Activated CD8-positive, alpha-beta memory T cell treated with anti-CD3 and anti-CD28 coated beads for 24 hours (primary cell): Measurements from ENCODE around the gene SLC25A42.
"Not testable (repeated sequence)": the region's sequence is repeated elsewhere in the genome, so short reads cannot be mapped to it uniquely, and the experiment has no call there.

Source experiments
- DNase-seq: peaks from one replicate; pipeline ENCODE4 v3.0.0-alpha.2; 2020

SLC25A42 gene

GRCh38 chr19:19106938-19107337 lies 43.1 kb downstream of the SLC25A42 start:
- not testable (repeated sequence) for DNase-seq

- no peak for DNase-seq
Observed at GRCh38 chr19:19107654-19108053, 43.9 kb downstream of the SLC25A42 start.

GRCh38 chr19:19109601-19110000 lies 45.8 kb downstream of the SLC25A42 start:
- no peak for DNase-seq

GRCh38 chr19:19110410-19111135 lies 46.8 kb downstream of the SLC25A42 start:
- DNase-seq, result no peak

GRCh38 chr19:19111136-19111835 lies 47.5 kb downstream of the SLC25A42 start:
- no peak for DNase-seq

- DNase-seq, result no peak
Observed at GRCh38 chr19:19111967-19112580, 48.3 kb downstream of the SLC25A42 start.

GRCh38 chr19:19113040-19113626 lies 49.3 kb downstream of the SLC25A42 start:
- no peak for DNase-seq

- DNase-seq, result peak; percentile 78
Observed at GRCh38 chr19:19115954-19116353, 52.2 kb downstream of the SLC25A42 start.

- DNase-seq, result no peak
Observed at GRCh38 chr19:19119325-19120237, 55.8 kb downstream of the SLC25A42 start.

- DNase-seq, result no peak
Observed at GRCh38 chr19:19120308-19121231, 56.8 kb downstream of the SLC25A42 start.

GRCh38 chr19:19121371-19121770 lies 57.6 kb downstream of the SLC25A42 start:
- no peak for DNase-seq

- no peak for DNase-seq
Observed at GRCh38 chr19:19122902-19123301, 59.1 kb downstream of the SLC25A42 start.

GRCh38 chr19:19123386-19123785 lies 59.6 kb downstream of the SLC25A42 start:
- no peak for DNase-seq

GRCh38 chr19:19126102-19126501 lies 62.3 kb downstream of the SLC25A42 start:
- DNase-seq, result no peak

GRCh38 chr19:19131989-19132388 lies 68.2 kb downstream of the SLC25A42 start:
- no peak for DNase-seq

- no peak for DNase-seq
Observed at GRCh38 chr19:19132912-19133311, 69.1 kb downstream of the SLC25A42 start.

- DNase-seq, result no peak
Observed at GRCh38 chr19:19133985-19134384, 70.2 kb downstream of the SLC25A42 start.

- DNase-seq, result peak; percentile 72
Observed at GRCh38 chr19:19134687-19135158, 70.9 kb downstream of the SLC25A42 start.

GRCh38 chr19:19135713-19136112 lies 71.9 kb downstream of the SLC25A42 start:
- not testable (repeated sequence) for DNase-seq

- DNase-seq, result no peak
Observed at GRCh38 chr19:19137556-19138108, 73.8 kb downstream of the SLC25A42 start.
